GM13977 (cell line): ENCODE data around the gene C12orf54.
"Not testable (repeated sequence)": the region's sequence is repeated elsewhere in the genome, so short reads cannot be mapped to it uniquely, and the experiment has no call there.

Experiments
- DNase-seq: peaks from one replicate; pipeline ENCODE4 v3.0.0; 2012; ENCODE audit warnings: low spot score
- CTCF ChIP-seq: IDR thresholded peaks from 2 replicates; pipeline ENCODE4 v1.5.1; 2012; ENCODE audit warnings: mild to moderate bottlenecking, control low read depth; ENCODE audit not compliant: insufficient read depth; ENCODE audit errors: extremely low read depth, missing control alignments
- in situ Hi-C: fragments of 300-500 bp; cut with MboI; formaldehyde crosslinking; loops from one replicate; pipeline ENCODE4 v1.12.0; 2022; ENCODE audit warnings: low sequenced_read_pairs, low pct_unique_long_range_greater_than_20kb, mixed read lengths, inconsistent platforms; ENCODE audit not compliant: unreplicated experiment

The C12orf54 gene

DNA sequence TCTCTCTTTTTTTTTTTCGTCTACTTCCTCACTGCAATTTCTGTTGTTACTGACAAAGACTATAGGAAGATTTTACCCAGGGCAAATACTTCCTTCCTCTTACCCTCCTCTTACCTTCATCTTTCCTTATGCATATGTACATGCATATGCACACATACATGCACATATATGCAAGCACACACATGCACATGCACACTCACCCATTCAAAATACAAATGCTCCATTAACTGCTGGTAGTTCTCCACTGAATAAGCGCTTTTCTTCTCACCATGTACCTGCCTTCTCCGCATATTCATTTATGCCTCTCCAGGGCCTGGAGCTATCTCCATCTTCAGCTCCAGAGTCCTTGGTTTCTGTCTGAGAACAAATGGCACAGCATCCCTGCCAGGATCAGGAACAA, 632 bp downstream of the C12orf54 start:
- DNase-seq: no peak
- no peak for TF ChIP-seq CTCF
- in situ Hi-C loops: no loop called here

GRCh38 chr12:48486261-48486660, 4.0 kb downstream of the C12orf54 start:
- in situ Hi-C loops: no loop called here
- no peak for DNase-seq
- TF ChIP-seq CTCF: no peak

DNA sequence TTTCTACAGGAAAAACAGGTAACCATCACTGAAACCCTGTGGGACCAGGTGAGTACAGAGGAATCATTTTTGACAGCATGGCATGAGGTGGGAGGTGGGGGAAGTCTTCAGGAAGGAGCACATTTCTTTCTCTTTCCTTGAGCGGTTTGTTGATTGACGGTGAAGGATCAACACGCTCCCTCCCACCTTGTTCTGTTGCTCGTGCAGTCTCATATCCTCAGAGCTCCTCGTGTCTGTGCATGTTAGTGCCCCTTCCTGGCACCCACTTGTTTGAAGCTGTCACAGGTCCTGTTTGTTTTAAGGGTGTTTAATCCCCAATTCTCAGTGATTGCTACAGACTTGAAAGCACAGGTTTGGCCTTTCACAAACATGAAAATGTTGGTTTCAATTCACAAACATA, 4.4 kb downstream of the C12orf54 start:
- in situ Hi-C loops: no loop called here
- DNase-seq: no peak

GRCh38 chr12:48489012-48489411, 6.7 kb downstream of the C12orf54 start:
- TF ChIP-seq CTCF: no peak
- DNase-seq: peak; percentile 62
- in situ Hi-C loops: no loop called here

More for the DNA sequence above, 4.4 kb downstream of the C12orf54 start:
- TF ChIP-seq CTCF: no peak

DNA sequence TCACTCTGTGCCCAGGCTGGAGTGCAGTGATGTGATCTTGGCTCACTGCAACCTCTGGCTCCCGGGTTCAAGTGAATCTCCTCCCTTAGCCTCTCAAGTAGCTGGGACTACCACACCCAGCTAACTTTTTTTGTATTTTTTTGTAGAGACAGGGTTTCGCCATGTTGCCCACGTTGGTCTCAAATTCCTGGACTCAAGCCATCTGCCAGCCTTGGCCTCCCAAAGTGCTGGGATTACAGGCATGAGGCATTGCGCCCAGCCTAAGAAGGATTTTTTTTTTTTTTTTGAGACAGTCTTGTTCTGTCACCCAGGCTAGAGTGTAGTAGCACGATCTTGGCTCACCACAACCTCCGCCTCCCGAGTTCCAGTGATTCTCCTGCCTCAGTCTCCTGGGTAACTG, 7.2 kb downstream of the C12orf54 start:
- DNase-seq, in situ Hi-C loops: not testable (repeated sequence)

DNA sequence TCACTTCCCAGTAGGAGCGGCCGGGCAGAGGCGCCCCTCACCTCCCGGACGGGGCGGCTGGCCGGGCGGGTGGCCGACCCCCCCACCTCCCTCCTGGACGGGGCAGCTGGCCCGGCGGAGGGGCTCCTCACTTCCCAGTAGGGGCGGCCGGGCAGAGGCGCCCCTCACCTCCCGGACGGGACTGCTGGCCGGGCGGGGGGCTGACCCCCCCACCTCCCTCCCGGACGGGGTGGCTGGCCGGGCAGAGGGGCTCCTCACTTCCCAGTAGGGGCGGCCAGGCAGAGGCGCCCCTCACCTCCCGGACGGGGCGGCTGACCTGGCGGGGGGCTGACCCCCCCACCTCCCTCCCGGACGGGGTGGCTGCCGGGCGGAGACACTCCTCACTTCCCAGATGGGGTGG, 18.0 kb downstream of the C12orf54 start:
- in situ Hi-C loops, DNase-seq: not testable (repeated sequence)

DNA sequence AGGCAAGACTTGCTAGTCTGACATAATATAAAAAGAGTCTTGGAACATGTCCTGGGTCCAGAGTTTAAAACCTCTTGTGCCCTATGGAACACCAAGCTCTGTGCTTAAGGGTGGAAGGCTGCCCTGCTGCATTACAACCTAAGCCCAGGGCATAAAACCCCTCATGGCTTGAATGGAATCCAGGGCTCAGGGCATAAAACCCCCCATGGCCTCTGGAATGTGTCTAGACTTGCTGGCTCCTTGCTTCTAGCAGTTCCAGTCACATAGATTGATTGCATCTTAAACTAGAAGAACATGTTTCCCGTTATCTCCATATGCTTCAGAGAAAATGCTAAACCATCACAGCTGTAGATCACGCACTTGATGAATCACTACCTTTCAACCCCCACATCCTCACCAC, 24.5 kb downstream of the C12orf54 start:
- DNase-seq, in situ Hi-C loops: not testable (repeated sequence)

DNA sequence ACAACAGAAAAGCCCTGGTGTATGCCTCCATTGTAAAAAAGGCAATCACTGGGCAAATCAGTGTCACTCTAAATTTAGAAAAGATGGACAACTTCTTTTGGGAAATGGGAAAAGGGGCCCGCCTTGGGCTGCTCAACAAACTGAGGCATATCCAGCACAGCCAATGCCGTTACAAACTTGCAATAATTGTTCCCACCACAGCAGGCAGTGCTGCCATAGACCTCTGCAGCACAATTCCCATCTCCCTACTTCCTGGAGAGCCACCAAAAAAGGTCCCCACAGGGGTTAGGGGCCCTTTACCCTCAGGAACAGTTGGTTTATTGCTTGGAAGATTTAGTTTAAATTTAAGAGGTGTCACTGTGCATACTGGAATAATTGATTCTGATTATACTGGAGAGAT, 26.7 kb downstream of the C12orf54 start:
- DNase-seq: no peak

More for the DNA sequence above, 26.7 kb downstream of the C12orf54 start:
- no peak for TF ChIP-seq CTCF
- in situ Hi-C loops: no loop called here
